ENCODE results near the gene SIPA1.
A peak's percentile ranks its signal among the peaks of the same experiment; 100 is the strongest.
"Not testable (repeated sequence)": the region's sequence is repeated elsewhere in the genome, so short reads cannot be mapped to it uniquely, and the experiment has no call there.

The SIPA1 gene

GRCh38 chr11:65663639-65664200 is 25.8 kb downstream of the SIPA1 start:
- Histone ChIP-seq H3K9me3 (ENCODE audit: control insufficient read depth, low read length) (no peaks in the 10 kb centered on the region), H3K4me2 (ENCODE audit: low read length) (peak overlapping the region; percentile 89)
- TF ChIP-seq CTCF (IDR thresholded peaks at IDR 0.05): no peak

GRCh38 chr11:65672180-65672860 is 34.4 kb downstream of the SIPA1 start:
- no peak for TF ChIP-seq CTCF (IDR thresholded peaks at IDR 0.05)
- H3K36me3 ChIP-seq (ENCODE audit: control insufficient read depth, insufficient read depth, low read length): no peaks in the 10 kb centered on the region
- no peaks in the 10 kb centered on the region for H3K4me1 ChIP-seq

More at GRCh38 chr11:65663639-65664200, 25.8 kb downstream of the SIPA1 start:
- Histone ChIP-seq H3K9ac (peak overlapping the region; percentile 63), H3K4me1 (no peaks in the 10 kb centered on the region), H3K27me3 (ENCODE audit: control insufficient read depth, insufficient read depth, low read length) (no peaks in the 10 kb centered on the region), H3K79me2 (no peaks in the 10 kb centered on the region), H3K27ac (peak overlapping the region; percentile 97), H3K36me3 (ENCODE audit: control insufficient read depth, insufficient read depth, low read length) (no peaks in the 10 kb centered on the region), H3K4me3 (ENCODE audit: low read depth, low read length) (peak overlapping the region; percentile 83), H2AFZ (peak overlapping the region; percentile 83)

GRCh38 chr11:65672982-65673381 is 35.1 kb downstream of the SIPA1 start:
- H3K4me1 ChIP-seq: no peaks in the 10 kb centered on the region
- H2AFZ ChIP-seq: no peak overlapping the region
- H3K79me2 ChIP-seq: no peaks in the 10 kb centered on the region
- TF ChIP-seq CTCF (IDR thresholded peaks at IDR 0.05): no peak
- H3K9me3 ChIP-seq (ENCODE audit: control insufficient read depth, low read length): no peaks in the 10 kb centered on the region
- no peak overlapping the region for H3K9ac ChIP-seq
- H3K4me3 ChIP-seq (ENCODE audit: low read depth, low read length): no peak overlapping the region
- H3K4me2 ChIP-seq (ENCODE audit: low read length): no peak overlapping the region
- no peak overlapping the region for H3K27ac ChIP-seq
- no peaks in the 10 kb centered on the region for H3K36me3 ChIP-seq (ENCODE audit: control insufficient read depth, insufficient read depth, low read length)
- H3K27me3 ChIP-seq (ENCODE audit: control insufficient read depth, insufficient read depth, low read length): no peaks in the 10 kb centered on the region

More at GRCh38 chr11:65672180-65672860, 34.4 kb downstream of the SIPA1 start:
- H2AFZ ChIP-seq: no peak overlapping the region
- no peaks in the 10 kb centered on the region for H3K79me2 ChIP-seq
- H3K9ac ChIP-seq: no peak overlapping the region
- no peaks in the 10 kb centered on the region for H3K27me3 ChIP-seq (ENCODE audit: control insufficient read depth, insufficient read depth, low read length)
- H3K27ac ChIP-seq: no peak overlapping the region
- no peak overlapping the region for H3K4me2 ChIP-seq (ENCODE audit: low read length)
- H3K4me3 ChIP-seq (ENCODE audit: low read depth, low read length): no peak overlapping the region
- no peaks in the 10 kb centered on the region for H3K9me3 ChIP-seq (ENCODE audit: control insufficient read depth, low read length)

GRCh38 chr11:65680192-65680743 is 42.4 kb downstream of the SIPA1 start:
- H3K4me3 ChIP-seq (ENCODE audit: low read depth, low read length): no peak overlapping the region
- no peaks in the 10 kb centered on the region for H3K27me3 ChIP-seq (ENCODE audit: control insufficient read depth, insufficient read depth, low read length)
- no peaks in the 10 kb centered on the region for H3K79me2 ChIP-seq
- no peak overlapping the region for H3K4me2 ChIP-seq (ENCODE audit: low read length)
- no peak overlapping the region for H3K9ac ChIP-seq
- H3K27ac ChIP-seq: no peak overlapping the region
- H2AFZ ChIP-seq: no peak overlapping the region
- no peaks in the 10 kb centered on the region for H3K36me3 ChIP-seq (ENCODE audit: control insufficient read depth, insufficient read depth, low read length)
- H3K9me3 ChIP-seq (ENCODE audit: control insufficient read depth, low read length): no peaks in the 10 kb centered on the region
- no peak for TF ChIP-seq CTCF (IDR thresholded peaks at IDR 0.05)
- H3K4me1 ChIP-seq: no peaks in the 10 kb centered on the region

- not testable (repeated sequence) for H3K27ac ChIP-seq; H3K79me2 ChIP-seq; H3K9me3 ChIP-seq (ENCODE audit: control insufficient read depth, low read length); H3K4me3 ChIP-seq (ENCODE audit: low read depth, low read length); H3K9ac ChIP-seq; H3K27me3 ChIP-seq (ENCODE audit: control insufficient read depth, insufficient read depth, low read length); H3K36me3 ChIP-seq (ENCODE audit: control insufficient read depth, insufficient read depth, low read length); H3K4me2 ChIP-seq (ENCODE audit: low read length); H2AFZ ChIP-seq; H3K4me1 ChIP-seq
Observed at GRCh38 chr11:65683480-65683879, 45.6 kb downstream of the SIPA1 start.

Data from parathyroid adenoma (tissue), 2 donors.